Stimulated activated CD8-positive, alpha-beta memory T cell treated with anti-CD3 and anti-CD28 coated beads, Interleukin-4, amount 100 ng/mL, for 1 hour (primary cell): Measurements from ENCODE around the gene VPS13D.

Experiments
- DNase-seq, 2 donors: peaks; one replicate each; pipeline ENCODE4 v3.0.0-alpha.2; 2020; ENCODE audit warnings: low read depth in 2 of 2, low spot score in 1 of 2

Gene VPS13D

DNA sequence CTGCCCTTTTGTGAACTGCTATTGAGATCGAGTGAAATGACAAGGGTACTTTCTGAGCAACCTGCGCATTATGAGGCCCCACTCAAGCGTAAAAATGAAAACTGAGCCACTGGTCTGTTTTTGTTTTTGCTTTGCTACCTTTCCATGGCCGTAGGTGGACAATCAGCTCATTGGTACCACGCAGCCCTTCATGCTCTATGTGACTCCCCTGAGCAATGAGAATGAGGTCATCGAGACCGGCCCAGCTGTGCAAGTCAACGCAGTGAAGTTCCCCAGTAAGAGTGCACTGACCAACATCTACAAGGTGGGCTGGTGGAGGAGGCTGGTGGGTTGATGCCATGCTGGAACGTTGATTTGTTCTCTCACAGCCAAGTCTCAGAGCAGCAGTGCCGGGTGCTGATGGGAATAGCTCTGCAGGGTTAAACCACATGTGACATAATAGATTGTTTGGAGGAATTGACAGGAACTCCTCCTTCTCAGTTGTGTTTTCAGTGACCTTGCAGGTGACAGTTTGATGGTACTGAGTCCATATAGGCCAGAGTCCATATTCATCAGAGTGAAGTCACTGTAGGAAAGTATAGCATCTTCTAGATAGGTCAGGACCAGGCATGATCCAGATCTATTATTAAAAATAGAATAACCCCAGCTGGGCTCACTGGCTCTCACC lies 170.3 kb downstream of the VPS13D start:
- no peak for DNase-seq

- DNase-seq, result no peak
These were observed 172.4 kb downstream of the VPS13D start for GRCh38 chr1:12402159-12402673.

- no peak for DNase-seq
These were observed 173.0 kb downstream of the VPS13D start for GRCh38 chr1:12402842-12403241.

GRCh38 chr1:12404918-12405317 lies 175.1 kb downstream of the VPS13D start:
- no peak for DNase-seq

DNA sequence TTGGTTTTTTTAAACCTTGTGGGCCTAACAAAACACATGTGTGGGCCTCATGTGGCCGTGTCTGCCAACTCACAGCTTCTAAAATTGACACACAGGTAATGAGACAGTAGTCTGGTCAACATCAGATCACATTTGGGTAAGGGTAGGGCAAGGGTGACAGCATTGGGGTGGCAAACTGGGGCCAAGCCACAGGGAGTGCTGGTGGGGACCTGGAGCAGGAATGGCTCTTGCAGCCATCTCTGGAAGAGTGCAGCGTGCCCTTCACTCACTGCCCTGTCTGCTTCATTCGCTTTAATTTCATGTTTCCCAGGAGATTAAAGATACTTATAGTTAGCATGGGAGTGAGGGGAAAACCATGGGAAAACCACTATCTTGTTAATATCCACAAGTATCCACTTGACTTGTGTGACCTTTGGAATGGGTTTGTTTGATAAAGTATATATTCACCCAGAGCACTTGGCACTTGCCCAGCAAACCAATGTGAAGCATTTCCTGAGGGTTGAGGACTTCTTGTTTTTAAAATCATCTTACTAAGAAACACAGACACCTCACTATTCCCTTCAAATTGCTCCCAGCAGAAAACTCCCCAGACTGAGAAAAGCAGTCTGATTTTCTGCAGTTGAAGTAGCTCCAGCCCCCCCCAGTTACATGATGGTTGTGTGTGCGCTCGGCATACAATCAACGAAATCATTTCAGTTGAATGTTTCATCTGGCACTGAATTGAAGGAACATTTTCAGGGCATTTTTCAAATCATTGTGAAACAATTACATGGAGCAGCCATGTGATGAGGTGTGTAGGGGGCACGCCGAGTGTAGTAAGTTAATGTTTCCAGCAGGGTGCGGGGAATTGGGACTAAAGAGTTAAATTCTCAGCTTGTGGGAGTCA lies 175.7 kb downstream of the VPS13D start:
- DNase-seq, result no peak

GRCh38 chr1:12406211-12407021 lies 176.6 kb downstream of the VPS13D start:
- DNase-seq, result no peak

GRCh38 chr1:12407050-12407961 lies 177.5 kb downstream of the VPS13D start:
- DNase-seq, result no peak

DNA sequence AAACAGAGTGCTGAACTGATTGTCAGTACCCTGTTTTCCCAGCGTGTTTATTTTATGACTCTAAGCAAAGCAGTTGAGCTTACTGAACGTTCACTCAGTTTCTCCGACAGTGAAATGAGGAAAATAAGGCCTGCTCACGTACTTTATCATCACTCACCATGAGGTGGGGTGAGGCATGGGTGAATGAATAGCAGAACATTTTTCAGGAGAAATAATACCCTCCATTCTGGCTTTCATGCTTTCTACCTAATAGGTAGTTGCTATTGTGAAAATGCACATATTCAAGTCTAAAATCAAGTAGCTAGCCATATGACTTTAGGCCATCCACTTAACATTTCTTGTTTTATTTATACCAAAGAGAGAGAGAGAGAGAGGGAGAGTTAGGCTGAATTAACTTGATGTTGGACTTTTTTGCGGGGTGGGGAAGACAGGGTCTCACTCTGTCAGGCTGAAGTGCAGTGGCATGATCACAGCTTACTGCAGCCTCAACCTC lies 178.2 kb downstream of the VPS13D start:
- DNase-seq, result no peak

GRCh38 chr1:12408662-12409061 lies 178.8 kb downstream of the VPS13D start:
- no peak for DNase-seq

DNA sequence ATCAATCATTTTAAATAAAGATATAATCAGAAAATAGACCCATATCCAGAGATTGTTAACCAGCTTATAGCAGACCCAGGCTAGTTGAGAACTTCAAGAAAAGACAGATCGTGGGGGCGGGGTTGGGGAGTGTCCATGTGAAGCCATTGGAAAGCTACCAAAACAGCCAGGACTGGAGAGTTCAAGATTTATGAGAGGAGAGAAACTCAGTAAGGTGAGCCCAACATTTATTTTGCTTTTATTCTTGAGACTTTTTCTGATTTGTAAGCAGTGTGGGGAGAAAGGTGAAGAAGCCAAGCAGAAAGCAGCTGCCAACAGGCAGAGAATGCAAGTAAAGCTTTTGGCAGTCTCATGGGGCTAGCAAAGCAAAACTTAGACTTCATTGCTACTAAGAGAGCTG lies 179.9 kb downstream of the VPS13D start:
- DNase-seq, result no peak

GRCh38 chr1:12410351-12410750 lies 180.5 kb downstream of the VPS13D start:
- DNase-seq, result no peak

- DNase-seq, result no peak
These were observed 181.3 kb downstream of the VPS13D start for GRCh38 chr1:12411098-12411497.

DNA sequence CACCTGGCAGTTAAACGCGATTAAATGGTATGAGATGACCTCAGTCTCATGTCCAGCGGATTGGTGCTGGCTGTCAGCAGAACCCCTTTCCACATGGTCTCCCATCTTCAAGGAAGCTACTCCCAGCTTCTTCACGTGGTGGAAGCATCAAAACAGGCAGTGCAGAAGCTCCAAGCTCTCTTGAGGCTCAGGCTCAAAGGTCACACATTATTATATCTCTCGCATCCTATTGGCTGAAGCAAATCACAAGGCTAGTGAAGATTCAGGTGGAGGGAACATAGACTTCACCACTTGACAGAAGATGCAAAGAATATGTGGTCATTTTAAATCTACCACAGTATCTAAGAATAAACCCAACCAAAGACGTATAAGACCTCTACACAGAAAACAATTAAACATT lies 181.9 kb downstream of the VPS13D start:
- no peak for DNase-seq

DNA sequence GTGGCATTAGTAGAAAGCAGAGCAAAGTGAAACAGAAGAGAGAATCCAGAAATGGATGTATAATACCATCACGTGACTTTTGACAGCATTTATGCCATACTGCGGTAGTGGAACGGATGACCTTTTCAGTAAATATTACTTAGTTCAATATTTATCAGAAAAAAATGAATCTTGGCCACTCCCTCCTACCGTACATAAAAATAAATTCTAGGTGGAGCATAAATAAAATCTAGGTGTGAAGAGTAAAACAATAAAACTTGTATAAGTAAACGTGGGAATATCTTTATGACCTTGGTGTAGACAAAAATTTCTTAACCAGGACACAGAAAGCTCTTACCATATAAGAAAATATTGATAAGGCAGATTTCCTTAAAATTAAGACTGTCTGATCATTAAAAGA lies 182.6 kb downstream of the VPS13D start:
- no peak for DNase-seq

DNA sequence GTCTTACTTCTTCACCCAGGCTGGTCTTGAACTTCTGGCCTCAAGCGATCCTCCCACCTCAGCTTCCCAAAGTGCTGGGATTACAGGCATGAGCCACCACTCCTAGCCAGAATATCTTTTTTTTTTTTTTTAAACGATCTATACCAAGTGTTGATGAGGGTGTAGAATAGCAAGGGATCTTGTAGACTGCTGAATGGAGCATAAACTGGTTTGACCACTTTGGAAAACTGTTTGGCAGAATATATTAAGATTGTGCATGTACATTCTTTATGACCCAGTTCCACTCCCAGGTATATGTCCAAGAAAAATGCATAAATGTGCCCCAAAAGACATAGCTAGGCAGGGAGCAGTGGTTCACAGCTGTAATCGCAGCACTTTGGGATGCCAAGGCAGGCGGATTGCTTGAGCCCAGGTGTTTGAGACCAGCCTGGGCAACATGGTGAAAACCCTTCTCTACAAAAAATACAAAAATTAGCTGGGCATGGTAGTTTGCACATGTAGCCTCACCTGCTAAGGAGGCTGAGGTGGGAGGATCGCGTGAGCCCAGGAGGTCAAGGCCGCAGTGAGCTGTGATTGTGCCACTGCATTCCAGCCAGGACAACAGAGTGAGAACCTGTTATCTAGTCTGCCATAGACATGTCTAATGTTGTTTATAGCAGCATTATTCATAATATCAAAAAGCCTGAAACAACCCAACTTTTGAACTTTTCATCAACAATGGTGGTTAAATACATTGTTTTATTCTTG lies 184.0 kb downstream of the VPS13D start:
- DNase-seq, result no peak

DNA sequence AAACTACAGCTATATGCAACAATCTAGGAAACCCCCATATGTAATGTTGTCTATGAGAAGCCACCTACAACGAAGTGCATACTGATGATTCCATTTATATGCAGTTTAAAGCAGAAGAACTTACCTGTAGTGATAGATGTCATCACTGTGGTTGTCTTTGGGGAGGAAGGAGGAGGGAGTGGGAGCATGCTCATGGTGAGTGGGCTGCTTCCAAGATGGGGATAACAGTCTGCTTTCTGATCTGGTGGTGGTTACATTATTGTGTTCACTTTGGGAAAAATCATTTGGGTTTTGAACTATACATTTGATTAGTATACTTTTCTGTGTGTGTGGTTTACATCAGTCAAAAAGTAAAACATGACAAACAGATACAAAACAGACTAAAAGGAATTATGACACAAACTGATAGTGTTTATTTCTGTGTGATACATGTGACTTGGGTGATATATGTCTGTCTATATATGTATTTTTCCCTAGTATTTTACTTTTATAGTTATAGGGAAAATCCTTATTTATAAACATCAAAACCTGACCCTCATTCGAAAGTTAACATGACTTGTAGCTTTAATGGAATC lies 184.7 kb downstream of the VPS13D start:
- DNase-seq, result no peak

DNA sequence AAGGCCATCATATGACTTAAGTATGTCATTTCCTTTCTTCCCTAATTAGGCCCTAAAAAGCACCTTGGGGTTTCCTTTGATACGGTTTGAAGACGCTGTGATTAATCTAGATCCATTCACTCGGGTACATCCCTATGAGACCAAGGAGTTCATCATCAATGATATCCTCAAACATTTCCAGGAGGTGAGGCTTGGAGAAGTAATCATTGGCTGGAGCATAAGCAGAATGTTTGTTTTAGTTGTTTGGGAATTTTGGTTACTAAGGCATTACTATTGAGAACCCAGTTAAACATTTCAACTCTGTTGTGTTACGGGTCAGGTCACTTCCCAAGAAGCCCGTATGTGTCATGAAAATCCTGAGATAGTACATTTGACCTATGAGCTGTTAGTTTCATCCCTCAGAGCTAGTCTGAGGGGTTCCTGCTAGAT lies 185.2 kb downstream of the VPS13D start:
- no peak for DNase-seq

- no peak for DNase-seq
These were observed 186.3 kb downstream of the VPS13D start for GRCh38 chr1:12416101-12416500.

- DNase-seq, result no peak
These were observed 186.9 kb downstream of the VPS13D start for GRCh38 chr1:12416744-12417143.
